ENCODE measurements around the gene C10orf90.

- TF ChIP-seq CTCF (conservative IDR thresholded peaks at IDR 0.05; ENCODE audit: low read length) = no peak
- TF ChIP-seq EZH2phosphoT487 (IDR thresholded peaks at IDR 0.05; ENCODE audit: borderline replicate concordance) = no peak
These were observed 133.8 kb downstream of the C10orf90 start for GRCh38 chr10:126536656-126537055.
